ENCODE results near the gene HRAS.

DNA sequence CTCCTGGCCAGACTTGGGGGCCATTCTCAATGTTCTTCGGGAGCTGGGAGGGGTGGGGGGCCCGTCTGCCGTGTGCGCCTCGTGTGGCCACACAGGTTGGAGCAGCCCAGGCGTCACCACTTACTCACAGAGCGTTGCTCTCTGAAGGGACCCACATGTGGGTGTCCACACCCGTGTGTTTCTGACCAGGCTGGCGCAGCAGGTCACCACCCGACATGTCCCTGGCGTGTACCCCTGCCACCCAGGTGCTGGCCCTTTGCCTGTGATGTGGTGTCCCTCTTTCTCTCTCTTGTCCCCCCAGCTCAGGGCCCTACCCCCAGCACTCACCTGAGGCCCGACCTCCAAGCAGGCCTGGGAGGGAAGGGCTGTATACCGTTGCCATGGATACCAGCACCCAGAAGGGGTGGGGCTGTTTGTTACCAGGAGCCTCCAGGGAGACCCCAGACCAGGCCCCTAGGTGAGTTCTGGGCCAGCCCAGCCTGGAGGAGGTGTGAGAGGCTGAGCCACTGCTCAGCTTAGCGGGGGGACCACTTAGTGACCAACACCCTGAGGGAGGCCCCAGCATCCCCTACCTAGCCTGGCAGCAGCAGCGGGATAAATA lies 23.7 kb upstream of the HRAS start:
- TF ChIP-seq POLR2AphosphoS2 (IDR thresholded peaks at IDR 0.05; ENCODE audit: low read depth, low read length) (no peak), BCLAF1 (IDR thresholded peaks at IDR 0.05) (no peak), ZNF768 (CRISPR knock-in tag; IDR thresholded peaks at IDR 0.05) (no peak), MAX (IDR thresholded peaks at IDR 0.05) (no peak; the same call in 1 of the 2 replicates), REST (IDR thresholded peaks at IDR 0.05; ENCODE audit: borderline replicate concordance in 1 of 2, low read depth in 1 of 2, low read length in 2 of 2) (no peak)
- TF ChIP-seq, protein P1, sequence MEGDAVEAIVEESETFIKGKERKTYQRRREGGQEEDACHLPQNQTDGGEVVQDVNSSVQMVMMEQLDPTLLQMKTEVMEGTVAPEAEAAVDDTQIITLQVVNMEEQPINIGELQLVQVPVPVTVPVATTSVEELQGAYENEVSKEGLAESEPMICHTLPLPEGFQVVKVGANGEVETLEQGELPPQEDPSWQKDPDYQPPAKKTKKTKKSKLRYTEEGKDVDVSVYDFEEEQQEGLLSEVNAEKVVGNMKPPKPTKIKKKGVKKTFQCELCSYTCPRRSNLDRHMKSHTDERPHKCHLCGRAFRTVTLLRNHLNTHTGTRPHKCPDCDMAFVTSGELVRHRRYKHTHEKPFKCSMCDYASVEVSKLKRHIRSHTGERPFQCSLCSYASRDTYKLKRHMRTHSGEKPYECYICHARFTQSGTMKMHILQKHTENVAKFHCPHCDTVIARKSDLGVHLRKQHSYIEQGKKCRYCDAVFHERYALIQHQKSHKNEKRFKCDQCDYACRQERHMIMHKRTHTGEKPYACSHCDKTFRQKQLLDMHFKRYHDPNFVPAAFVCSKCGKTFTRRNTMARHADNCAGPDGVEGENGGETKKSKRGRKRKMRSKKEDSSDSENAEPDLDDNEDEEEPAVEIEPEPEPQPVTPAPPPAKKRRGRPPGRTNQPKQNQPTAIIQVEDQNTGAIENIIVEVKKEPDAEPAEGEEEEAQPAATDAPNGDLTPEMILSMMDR (CRISPR knock-in tag; IDR thresholded peaks at IDR 0.05), result no peak
